HG03280 (cell line): ENCODE data around the gene HADH.
"Not testable (repeated sequence)": the region's sequence is repeated elsewhere in the genome, so short reads cannot be mapped to it uniquely, and the experiment has no call there.

ENCODE experiments used
- ATAC-seq: cut with Tn5 transposase; IDR thresholded peaks from one replicate; pipeline ENCODE4 v1.9.1; 2021; ENCODE audit warnings: mild to moderate bottlenecking, moderate library complexity; ENCODE audit not compliant: unreplicated experiment

HADH gene

GRCh38 chr4:107989537-107990386, at the start of gene HADH:
HADH (plus strand) TSS chr4:107989889; CDS start chr4:107989933, 44 bp downstream.
- ATAC-seq: peak; percentile 98

- no peak for ATAC-seq
Observed at GRCh38 chr4:107945809-107946208, 43.9 kb upstream of the HADH start.

GRCh38 chr4:107950746-107951540, 38.7 kb upstream of the HADH start:
- no peak for ATAC-seq

GRCh38 chr4:107951551-107951950, 38.1 kb upstream of the HADH start:
- ATAC-seq: no peak

- ATAC-seq: no peak
Observed at GRCh38 chr4:107956011-107956410, 33.7 kb upstream of the HADH start.

- ATAC-seq: no peak
Observed at GRCh38 chr4:107966903-107967302, 22.8 kb upstream of the HADH start.

GRCh38 chr4:107967519-107967918, 22.2 kb upstream of the HADH start:
- not testable (repeated sequence) for ATAC-seq

GRCh38 chr4:107967921-107968320, 21.8 kb upstream of the HADH start:
- ATAC-seq: not testable (repeated sequence)

GRCh38 chr4:107970063-107970798, 19.5 kb upstream of the HADH start:
- ATAC-seq: no peak

GRCh38 chr4:107972605-107973004, 17.1 kb upstream of the HADH start:
- ATAC-seq: no peak

- ATAC-seq: no peak
Observed at GRCh38 chr4:107974523-107974922, 15.2 kb upstream of the HADH start.

GRCh38 chr4:107977482-107977881, 12.2 kb upstream of the HADH start:
- ATAC-seq: no peak

GRCh38 chr4:107977966-107978705, 11.6 kb upstream of the HADH start:
- no peak for ATAC-seq

GRCh38 chr4:107978716-107979451, 10.8 kb upstream of the HADH start:
- no peak for ATAC-seq

- no peak for ATAC-seq
Observed at GRCh38 chr4:107987916-107988762, 1.6 kb upstream of the HADH start.

GRCh38 chr4:107988763-107989035, 990 bp upstream of the HADH start:
- ATAC-seq: no peak

GRCh38 chr4:107989162-107989536, 540 bp upstream of the HADH start:
- no peak for ATAC-seq

GRCh38 chr4:107991945-107992630, 2.4 kb downstream of the HADH start:
- ATAC-seq: no peak

GRCh38 chr4:107993969-107994368, 4.3 kb downstream of the HADH start:
- peak; percentile 14 for ATAC-seq
